HepG2 (cell line): Measurements from ENCODE around the gene TENT4B.

Experiments
- CREM ChIP-seq, 2 experiments: sonication (generic) in 1 of 2; formaldehyde crosslinking in 1 of 2; IDR thresholded peaks; 2 replicates each; pipeline versions ENCODE4 v1.4.0 to v1.6.1; 2016 to 2020; ENCODE audit warnings: antibody characterized with exemption in 1 of 2, mild to moderate bottlenecking in 1 of 2, missing genetic modification reagents in 1 of 2
- CTCF ChIP-seq: sonication (generic); formaldehyde crosslinking; IDR thresholded peaks from 2 replicates; pipeline ENCODE4 v1.5.0; 2020; ENCODE audit warnings: mild to moderate bottlenecking, missing genetic modification reagents, moderate library complexity
- FOXK1 ChIP-seq: sonication (generic); formaldehyde crosslinking; IDR thresholded peaks from 2 replicates; pipeline ENCODE4 v1.4.0; 2020; ENCODE audit warnings: low read depth, missing genetic modification reagents, borderline replicate concordance
- KLF9 ChIP-seq: IDR thresholded peaks from 2 replicates; pipeline ENCODE4 v1.6.1; 2016; ENCODE audit warnings: low read depth
- POLR2A ChIP-seq, 2 experiments: IDR thresholded peaks; 2 replicates each; pipeline ENCODE4 v1.6.1; 2011; ENCODE audit warnings: low read depth in 2 of 2, low read length in 2 of 2, mild to moderate bottlenecking in 1 of 2, moderate library complexity in 1 of 2; ENCODE audit not compliant: insufficient read depth in 1 of 2
- RERE ChIP-seq: IDR thresholded peaks from 2 replicates; pipeline ENCODE4 v1.6.1; 2016; ENCODE audit warnings: low read depth, missing genetic modification reagents, missing compliant biosample characterization

GRCh38 chr16:50190292-50190691, 37.2 kb downstream of the TENT4B start:
- TF ChIP-seq KLF9 (CRISPR knock-in tag) (no peak), CTCF (CRISPR knock-in tag) (no peak), FOXK1 (CRISPR knock-in tag) (no peak), CREM (IDR thresholded peaks at IDR 0.05) (no peak), CREM (CRISPR knock-in tag; IDR thresholded peaks at IDR 0.05) (no peak), RERE (CRISPR knock-in tag) (no peak), POLR2A (IDR thresholded peaks at IDR 0.05; ENCODE audit: insufficient read depth in 1 of 2, low read depth in 2 of 2, low read length in 2 of 2) (no peak)
